ENCODE data around the gene KYNU.
"Not testable (repeated sequence)": the region's sequence is repeated elsewhere in the genome, so short reads cannot be mapped to it uniquely, and the experiment has no call there.

The KYNU gene

DNA sequence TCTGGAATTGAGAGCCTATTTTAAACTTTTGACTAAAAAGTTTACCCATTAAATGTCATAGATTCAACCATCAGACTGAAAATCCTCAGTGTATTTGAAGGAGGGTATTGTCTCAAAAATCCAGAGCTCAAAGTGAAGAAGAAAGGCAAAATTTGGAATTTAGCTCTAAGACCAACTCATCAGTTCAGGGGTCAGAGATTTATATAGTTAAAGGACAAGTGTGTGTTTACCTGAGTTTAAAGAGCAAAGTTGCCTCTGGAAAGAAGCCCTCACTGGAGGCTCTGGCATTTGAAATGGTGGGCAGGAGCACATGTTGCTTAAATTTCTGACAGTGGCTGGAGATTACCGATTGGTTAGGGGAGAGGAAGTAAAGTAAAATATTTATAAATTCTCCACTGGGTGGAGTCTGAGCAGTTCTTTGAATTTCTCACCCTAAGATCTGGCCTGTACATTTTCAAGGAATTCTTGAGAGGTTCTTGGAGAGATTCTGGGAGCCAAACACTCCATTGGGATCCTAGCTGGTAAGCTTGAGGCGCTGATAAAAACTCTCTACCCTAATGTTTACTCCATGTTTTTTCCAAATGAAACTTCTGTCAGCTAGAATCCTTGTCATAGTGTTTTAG is at the start of gene KYNU:
KYNU (plus strand) TSS at position 449 of the 623 bp plus-strand sequence. CDS start 7,704 bp downstream, outside the sequence.
- DNase-seq (ENCODE audit: low read depth): no peak

DNA sequence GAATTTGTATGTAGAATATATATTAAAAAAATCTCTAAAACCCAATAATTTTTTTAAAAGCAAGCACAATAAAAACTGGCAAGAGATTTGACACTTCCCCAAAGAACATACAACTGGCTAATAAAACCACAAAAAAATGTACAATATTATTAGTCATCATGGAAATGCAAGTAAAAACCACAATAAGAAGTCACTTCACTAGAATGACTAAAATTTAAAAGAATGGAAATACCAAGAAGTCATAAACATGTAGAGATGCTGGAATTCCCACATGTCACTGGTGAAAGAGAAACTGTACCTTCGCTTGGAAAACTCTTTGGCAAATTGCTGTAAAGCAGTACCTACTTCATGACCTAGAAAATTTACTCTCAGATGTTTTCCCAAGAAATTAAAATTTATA is 43.4 kb upstream of the KYNU start:
- no peak for DNase-seq (ENCODE audit: low read depth)

DNA sequence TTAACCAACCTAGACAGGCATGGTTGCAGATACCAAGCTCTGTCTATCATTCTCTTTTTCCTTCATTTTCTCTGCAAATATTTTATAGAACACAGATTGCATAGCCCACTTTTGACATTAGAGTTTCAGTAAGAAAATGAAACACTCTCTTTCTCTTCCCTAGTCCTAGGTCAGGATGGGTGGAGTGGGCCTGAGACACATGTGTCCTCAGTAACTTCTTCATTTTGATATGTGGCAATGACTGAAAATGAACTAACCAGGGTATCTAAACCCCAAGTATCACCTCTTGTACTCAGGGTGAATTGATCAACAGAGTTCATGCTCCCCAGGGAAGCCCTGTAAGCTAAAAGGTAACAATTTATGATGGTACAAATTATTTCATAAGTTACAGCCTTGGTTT is 37.0 kb upstream of the KYNU start:
- no peak for DNase-seq (ENCODE audit: low read depth)

DNA sequence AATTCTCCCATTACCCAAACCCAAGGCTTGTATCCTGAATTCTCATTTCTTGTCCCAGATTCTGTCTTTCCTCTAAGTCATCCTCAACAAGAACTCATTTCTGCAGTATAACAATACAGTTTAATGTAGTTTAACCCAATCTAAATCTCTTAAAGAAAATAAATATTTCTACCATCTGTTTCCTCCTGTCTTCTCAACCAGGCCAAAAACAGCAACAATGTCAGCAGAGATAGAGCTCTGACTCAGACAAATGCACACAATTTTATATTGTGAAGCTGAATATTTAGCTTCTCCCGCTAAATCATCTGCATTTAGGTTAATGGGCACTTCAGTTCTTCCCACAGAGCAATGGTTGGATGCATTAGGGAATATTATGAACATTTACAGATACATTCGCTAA is 35.7 kb upstream of the KYNU start:
- DNase-seq (ENCODE audit: low read depth): no peak

DNA sequence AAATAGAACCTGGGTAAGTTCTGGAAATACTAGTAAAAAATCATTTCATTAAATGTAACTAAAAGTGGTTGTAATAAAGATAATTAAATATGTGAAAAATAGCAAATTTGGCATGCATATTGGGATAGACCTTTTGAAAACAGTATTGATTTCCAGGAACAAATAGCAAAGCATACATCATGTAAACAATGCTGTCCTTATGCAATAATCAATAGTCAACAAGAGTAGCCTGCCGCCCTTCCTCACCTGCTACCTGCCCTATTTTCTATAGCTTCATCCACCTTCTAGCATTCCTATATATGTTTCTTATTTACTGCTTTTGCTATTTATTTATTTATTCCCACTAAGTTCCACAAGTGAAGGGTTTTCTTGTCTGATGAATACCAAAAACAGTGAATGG is 35.1 kb upstream of the KYNU start:
- no peak for DNase-seq (ENCODE audit: low read depth)

DNA sequence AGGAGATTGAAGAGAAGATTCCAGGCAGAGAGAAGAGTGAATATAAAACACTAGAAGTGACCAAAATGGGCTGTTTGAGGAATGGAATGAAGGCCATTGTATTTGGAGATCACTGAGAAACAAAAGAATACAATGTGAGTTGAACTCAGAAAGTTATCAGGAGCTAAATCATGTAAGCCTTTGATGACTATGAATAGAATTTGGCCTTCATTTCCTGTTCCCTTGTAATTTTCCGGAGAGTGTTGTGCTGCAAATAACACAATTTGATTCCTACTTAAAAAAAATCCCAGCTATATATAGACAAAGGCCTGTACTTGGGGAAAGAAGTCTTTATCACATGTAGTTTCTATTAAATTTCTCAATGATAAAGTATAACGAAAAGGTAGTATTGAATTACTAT is 33.7 kb upstream of the KYNU start:
- no peak for DNase-seq (ENCODE audit: low read depth)

DNA sequence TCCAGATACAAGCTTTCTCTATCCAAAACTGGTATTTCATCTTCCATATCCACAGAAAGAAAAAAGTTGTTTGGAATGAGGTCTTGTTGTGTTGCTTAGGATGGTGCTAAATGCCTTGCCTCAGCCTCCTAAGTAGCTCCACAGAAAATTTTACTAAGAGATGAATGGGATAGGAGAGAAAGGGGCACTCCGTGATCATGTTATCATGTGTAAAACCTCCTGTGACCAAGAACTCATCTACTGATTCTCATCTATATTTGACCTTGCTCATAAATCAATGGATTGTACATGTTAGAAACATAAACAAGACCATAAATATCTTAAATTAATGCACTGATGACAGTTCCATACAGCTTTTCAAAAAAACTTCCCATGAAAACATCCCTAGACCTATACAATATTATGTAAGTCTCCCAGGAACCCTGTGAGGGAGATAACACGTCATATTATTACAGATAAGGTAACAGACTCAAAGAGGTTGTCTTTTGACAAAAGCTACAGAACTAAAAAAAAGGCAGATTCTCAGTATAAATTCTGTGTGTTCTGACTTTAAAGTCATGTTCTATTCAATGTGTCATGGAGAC is 29.3 kb upstream of the KYNU start:
- no peak for DNase-seq (ENCODE audit: low read depth)

DNA sequence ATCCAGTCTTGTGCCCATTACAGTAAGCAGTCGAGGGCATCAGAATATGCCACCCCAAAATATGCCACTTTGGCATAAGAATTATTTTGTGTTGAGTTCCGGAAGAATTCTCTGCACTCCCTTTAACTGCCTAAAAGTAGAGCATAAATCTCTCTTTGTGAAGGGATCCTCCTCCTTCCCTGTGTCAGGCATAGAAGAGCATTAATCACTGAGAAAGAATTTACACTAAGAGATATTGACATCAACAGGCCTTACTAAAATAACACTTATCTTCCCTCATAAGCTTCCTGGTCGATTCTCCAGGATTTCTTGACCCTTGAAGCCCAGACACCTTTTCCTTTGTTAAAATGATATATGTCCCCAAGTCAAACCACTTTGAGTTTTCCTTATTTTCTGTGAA is 27.6 kb upstream of the KYNU start:
- no peak for DNase-seq (ENCODE audit: low read depth)

DNA sequence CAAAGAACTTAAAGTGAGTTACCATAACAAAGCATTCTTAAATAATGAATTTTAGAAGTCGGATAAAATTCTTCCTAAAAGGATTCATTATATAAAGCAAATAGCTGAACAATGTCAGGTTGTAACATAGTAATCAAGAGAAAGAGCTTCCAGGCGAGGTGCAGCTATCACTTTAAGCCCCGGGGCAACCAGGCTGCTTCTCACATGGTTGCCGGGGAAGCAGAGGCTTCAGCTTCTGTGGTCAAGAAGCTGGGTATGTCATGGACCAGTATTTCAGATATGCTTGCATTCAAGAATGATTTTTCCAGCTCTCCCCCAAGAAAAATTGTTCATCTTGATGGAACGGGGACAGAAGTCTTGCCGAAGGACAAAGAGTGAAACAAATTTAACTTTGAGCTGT is 23.6 kb upstream of the KYNU start:
- no peak for DNase-seq (ENCODE audit: low read depth)

DNA sequence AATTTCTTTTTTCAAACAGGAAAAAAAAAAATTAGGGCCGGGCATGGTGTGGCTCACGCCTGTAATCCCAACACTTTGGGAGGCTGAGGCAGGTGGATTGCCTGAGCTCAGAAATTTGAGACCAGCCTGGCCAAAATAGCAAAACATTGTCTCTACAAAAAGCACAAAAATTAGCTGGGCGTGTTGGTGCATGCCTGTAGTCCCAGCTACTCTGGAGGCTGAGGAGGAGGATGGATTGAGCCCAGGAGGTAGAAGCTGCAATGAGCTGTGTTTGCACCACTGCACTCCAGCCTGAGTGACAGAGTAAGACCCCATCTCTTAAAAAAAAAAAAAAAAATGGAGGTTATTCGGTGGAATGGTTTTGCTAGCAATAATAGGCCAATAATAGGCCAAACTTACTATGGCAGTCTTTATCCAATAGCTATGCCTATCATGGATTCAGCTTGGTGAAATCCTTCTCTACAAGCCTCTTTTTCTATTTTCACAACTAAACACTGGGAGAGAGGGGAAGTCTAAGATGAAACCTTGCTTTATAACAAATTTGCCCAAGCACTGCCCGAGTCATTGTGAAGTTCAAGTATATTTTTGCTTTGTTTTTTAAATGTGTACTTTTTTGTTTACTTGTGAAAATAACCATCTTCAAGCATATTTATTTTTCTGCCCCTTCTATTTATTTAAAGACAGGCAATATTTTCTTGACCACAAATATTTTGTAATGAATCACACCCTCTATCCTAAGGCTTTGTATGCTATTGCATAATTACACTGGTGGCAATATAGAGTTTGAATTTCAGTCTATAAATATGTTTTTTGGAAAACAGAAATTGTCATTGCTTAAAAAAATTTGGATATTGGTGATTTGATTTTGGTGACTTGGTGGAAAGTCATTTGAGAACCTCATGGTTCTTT is 20.0 kb upstream of the KYNU start:
- DNase-seq (ENCODE audit: low read depth): no peak

DNA sequence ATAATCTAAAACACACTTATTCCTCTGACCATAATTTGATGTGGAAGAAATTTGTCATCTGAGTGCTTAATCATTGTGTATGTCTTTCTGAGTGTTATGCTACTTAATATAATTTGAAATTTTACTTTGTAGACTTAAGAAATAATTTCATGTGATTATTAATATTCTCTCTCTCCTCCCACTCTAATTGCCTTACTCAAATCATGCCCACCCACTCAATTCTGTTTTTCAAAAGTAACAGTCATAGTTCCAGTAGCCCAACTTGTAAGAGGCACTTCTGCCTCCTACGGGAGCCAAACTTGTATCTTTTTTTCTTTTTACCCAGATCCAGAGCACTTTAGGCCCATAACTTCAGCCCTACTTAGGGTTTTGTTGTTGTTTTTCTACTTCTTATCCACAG is 18.5 kb upstream of the KYNU start:
- no peak for DNase-seq (ENCODE audit: low read depth)

DNA sequence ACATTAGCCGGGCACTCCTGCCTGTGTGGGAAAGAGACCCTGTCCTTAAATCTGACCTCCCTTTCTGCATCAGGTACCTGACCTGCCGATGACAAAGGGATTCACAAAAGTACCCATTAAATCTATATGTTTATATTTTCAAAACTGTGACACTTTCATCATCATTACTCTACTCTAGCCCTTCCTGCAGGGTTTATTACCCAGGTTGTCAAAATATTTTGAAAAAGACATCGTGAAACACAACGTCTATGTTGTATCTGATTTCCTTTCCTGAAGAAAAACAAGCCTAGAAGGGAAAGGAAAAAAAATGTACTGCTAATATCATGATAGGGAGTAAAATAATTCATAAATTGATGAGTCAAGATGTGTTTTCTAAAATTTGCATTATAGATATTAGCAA is 15.2 kb upstream of the KYNU start:
- no peak for DNase-seq (ENCODE audit: low read depth)

DNA sequence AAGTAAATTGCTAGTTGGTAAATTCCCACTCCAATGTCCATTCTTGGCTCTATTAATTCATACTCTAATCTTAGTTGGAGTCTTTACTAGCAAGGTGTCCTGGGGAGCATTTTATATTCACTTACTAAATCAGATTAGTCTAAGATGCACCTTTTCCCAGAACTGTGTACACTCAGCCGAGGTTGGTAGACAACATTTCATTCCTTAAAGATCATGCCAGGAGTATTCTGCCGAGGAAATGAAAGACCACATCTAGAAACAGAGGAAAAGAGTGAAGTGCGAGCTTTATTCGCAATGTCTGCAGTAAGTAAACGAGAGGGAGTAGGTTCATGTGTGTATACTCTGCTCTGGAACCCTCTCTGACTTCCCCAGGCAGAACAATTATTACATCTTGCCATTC is 14.6 kb upstream of the KYNU start:
- DNase-seq (ENCODE audit: low read depth): no peak

DNA sequence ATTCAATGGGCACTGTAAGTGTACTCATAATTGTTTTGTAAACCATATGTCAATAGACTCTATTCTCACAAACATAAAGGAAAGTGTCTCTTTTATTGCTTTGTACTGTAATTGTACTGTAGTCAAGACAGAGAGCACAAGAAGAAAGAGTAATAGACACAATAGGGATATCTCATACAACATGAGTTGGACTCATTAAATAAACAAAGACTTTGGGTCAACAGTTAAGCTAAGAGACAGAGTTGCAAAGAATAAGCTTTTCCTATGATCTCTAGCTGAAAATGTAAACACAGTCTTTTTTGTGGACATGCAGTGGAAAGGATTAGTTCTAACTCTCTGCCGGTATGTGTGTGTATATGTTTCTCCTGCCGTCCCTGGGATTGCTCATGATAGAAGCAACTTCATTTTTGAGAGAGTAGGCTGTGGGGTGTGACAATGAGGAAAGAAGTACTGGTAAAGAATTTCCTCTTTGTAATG is 13.9 kb upstream of the KYNU start:
- DNase-seq (ENCODE audit: low read depth): no peak

DNA sequence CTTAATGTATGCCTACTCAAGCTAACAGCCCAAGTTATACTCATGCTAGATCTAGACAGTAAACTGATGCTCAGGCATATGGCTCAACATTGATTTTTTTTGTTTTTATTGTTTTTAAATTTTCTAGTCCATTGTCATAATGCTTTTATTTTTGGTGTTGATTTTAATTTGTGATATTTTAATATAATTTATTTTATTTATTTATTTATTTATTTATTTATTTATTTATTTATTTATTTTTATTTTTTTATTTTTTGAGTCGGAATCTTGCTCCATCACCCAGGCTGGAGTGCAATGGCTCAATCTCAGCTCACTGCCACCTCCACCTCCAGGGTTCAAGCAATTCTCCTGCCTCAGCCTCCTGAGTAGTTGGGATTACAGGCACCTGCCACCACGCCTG is 12.9 kb upstream of the KYNU start:
- not testable (repeated sequence) for DNase-seq (ENCODE audit: low read depth)

DNA sequence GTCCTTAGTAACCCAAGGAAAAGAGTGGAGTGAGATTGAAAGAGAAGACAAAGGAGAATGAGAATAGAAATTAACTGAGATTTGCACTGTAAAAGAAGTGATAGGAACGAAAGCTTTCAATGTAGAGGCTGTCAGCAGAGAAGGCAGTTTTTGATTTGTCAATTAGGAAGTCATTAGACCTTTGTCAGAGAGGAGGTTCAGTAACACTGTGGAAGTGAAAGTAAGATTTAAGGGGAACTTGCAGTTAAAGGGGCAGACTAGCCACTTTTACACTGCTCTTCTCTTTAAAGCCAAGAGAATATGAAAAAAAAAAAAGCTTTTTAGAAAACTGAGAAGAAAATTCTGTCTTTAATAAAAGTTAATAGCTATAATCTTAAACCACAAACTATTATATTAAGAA is 11.5 kb upstream of the KYNU start:
- no peak for DNase-seq (ENCODE audit: low read depth)

DNA sequence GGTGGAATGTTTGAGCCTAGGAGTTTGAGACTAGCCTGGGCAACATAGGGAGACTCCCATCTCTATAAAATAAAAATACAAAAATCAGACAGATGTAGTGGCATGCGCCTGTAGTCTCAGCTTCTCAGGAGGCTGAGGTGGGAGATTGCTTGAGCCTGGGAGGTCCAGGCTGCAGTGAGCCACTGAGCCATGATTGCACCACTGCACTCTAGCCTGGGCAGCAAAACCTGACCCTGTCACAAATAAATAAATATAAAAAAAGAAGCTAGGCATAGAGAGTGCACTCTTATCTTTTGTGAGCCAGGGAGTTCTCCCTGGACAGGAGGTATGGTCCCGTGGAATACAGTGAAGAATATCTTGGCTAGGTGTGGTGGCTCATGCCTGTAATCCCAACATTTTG is 11.0 kb upstream of the KYNU start:
- no peak for DNase-seq (ENCODE audit: low read depth)

DNA sequence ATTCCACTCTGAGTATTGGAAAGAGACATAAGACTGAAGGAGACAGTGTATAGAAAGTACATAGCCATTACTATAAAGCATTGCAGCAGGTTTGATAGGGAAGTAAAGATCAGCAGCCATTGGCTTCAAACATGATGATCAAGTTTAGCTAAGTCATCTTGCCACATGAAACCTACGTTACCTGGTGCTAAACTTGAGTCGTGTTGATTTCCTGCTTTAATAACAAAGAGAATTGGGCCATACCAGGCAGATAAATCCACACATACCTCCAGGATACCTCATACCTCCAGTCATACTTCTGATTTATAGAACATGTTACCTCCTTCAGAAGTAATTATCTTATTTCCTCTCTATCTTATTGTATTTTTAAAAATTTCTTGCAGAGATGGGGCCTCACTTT is 10.3 kb upstream of the KYNU start:
- DNase-seq (ENCODE audit: low read depth): no peak

DNA sequence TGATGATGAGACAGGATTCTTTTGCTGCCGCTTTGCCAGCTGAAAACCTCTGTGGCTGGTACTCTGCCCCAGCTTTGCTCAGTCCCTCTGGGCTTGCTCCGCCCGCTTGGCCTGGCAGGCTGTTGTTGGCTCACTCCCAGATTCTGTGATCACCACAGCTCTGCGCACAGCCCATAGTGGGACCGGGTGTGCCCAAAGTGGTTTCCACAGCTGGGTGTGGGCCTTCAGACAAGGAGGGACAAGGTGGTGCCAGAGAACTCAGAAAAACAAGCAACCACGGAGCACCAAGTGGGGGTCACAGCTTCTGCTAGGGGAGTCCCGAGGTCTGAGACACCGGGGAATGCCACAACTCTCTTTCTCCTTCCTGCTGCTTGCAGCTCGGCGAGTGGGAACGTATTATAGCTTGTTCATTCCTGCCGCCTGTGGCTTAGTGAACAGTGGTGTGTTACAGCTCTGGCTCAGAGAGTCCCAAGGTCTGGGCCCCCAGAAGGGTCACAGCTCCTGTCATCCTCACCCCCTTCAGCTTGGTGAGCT is 9.2 kb upstream of the KYNU start:
- DNase-seq (ENCODE audit: low read depth): no peak

DNA sequence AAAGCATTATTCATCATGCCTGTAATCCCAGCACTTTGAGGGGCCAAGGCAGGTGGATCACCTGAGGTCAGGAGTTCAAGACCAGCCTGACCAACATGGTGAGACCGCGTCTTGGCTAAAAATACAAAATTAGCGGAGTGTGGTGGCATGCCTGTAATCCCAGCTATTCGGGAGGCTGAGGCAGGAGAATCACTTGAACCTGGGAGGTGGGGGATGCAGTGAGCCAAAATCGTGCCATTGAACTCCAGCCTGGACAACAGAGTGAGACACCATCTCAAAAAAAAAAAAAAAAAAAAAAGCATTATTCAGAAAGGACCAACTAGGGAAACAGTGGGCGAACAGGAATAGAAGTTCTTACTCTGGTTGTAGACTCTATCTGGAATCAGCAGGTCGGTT is 8.4 kb upstream of the KYNU start:
- not testable (repeated sequence) for DNase-seq (ENCODE audit: low read depth)

DNA sequence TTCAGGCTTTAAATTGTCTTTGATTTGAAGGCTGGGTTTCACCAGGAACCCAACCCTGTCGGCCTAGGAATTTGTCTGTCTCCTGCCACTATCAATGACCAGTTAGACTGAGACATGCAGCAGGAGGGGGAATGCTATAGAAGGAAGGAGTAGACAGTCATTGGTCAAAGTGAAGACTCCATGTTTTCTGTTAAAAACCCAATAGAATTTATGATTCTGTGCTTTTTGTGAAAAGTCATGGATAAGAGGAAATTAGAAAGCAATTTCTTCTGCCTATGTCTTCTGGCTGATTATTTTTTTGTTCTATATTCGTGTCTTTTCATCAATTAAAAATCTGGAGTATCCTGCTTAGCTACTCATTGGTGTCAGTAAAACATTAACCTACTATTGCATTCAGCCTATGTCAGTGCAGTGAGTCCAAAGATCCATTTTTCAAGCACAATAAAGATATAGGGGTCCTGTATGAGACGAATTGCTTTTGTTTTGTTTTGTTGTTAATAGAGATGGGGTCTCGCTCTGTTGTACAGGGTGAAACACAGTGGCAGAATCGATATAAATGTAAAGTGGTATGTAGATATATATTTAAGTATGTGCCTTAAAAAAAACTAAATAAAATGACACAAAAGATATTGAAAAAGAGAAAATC is 7.9 kb upstream of the KYNU start:
- DNase-seq (ENCODE audit: low read depth): no peak

DNA sequence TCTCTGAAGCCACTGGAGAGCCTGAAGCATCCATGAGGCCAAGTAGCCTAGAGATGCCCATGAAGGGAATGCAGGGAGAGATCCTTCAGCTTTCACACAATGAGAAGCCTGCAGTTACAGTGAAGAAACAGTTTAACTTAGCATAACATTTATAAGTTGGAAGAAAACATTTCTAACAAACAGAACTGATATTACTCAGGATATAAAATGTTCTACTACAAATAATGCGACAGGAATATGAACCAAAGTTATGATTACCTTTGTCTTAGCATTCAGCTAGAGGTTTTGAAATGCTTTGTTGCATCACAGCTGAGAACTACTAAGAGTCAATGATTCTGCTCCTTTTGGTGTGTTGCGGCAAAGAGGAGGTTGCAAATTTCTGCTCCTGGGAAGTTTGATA is 6.9 kb upstream of the KYNU start:
- DNase-seq (ENCODE audit: low read depth): no peak
